SW480 (cell line): Measurements from ENCODE around the gene NTF3.

ENCODE experiments used
- DNase-seq: peaks from one replicate; pipeline ENCODE4 v3.0.0-alpha.2; 2016; ENCODE audit warnings: low spot score

Gene NTF3

DNA sequence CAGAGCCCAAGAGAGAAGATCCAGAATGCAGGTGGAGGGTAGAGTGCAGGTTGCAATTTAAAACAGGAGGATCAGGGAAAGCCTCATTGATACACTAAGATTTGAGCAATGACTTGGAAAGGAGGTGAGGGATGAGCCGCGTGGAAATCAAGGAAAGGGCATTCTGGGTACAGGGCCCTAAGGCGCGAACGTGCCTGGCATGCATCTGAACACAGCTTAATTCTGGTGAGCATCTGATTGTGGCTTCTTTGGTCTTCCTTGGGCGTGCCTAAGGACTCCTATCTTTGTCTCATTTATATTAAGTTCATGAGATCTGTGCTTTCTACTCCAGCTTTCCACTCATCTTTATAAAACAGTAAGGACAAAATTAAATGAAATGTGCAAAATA is 79.3 kb downstream of the NTF3 start:
- DNase-seq, result no peak

- no peak for DNase-seq
These were observed 80.0 kb downstream of the NTF3 start for GRCh38 chr12:5511644-5512600.

DNA sequence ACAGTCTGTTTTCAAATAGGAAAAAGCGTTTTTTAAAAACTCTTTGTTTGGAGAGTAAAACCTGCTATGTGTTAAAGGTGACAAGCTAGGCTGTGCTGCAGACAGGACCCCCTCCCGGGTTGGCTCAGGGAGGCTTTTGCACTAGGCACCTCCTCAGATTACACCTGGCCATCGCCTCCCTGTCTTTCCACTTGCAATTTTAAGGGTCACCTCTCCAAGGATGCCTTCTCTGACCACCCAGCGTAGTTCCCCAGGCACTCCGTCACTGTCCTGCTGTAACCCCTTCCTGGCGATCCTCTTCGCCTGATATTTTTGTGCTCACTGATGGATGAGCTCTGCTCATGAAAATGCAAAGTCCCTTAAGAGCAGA is 80.7 kb downstream of the NTF3 start:
- no peak for DNase-seq

DNA sequence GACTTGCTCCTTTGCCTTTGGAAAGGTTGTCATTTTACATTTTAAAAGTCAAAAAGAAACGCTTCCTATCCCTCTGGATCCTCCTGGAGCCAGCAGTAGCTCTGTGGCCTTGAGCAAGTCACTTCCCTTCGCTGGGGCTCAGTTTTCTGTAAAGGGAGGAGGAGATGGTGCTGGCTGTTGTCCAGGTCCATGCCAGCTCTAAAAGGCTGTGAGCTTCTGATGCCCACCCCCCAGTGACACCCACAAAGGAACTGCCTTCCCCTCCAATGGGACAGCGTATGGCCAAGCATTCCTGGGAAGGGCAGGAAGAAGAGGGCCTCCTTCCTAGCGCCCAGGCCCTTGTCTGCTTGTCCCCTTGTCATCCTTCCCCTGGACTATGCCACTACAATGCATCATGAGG is 81.5 kb downstream of the NTF3 start:
- DNase-seq, result no peak

GRCh38 chr12:5514016-5514415 is 82.1 kb downstream of the NTF3 start:
- no peak for DNase-seq

DNA sequence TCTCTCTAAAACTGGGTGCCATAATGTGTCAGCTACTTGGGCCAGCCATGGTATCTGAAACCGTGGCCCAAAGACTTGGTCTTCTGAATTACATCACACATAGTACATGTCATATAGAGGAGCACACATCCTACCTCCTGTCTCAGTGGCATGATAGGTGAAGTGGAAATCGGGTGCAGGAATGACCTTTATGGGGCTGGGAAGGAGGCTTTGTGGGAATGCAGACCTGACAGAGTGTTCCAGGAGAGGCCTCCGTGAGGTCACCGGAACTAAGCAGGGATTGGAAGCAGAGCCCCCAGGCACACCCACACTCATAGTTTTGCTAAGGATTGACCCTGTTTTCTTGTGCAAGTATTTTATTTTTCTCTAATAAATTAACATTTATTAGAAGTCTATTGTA is 82.6 kb downstream of the NTF3 start:
- DNase-seq, result no peak

GRCh38 chr12:5515458-5515857 is 83.5 kb downstream of the NTF3 start:
- DNase-seq, result no peak

- DNase-seq, result no peak
These were observed 84.7 kb downstream of the NTF3 start for GRCh38 chr12:5516371-5517241.

- DNase-seq, result no peak
These were observed 86.9 kb downstream of the NTF3 start for GRCh38 chr12:5518584-5519365.

GRCh38 chr12:5520037-5520436 is 88.1 kb downstream of the NTF3 start:
- DNase-seq, result no peak

GRCh38 chr12:5520831-5521230 is 88.9 kb downstream of the NTF3 start:
- DNase-seq, result no peak

DNA sequence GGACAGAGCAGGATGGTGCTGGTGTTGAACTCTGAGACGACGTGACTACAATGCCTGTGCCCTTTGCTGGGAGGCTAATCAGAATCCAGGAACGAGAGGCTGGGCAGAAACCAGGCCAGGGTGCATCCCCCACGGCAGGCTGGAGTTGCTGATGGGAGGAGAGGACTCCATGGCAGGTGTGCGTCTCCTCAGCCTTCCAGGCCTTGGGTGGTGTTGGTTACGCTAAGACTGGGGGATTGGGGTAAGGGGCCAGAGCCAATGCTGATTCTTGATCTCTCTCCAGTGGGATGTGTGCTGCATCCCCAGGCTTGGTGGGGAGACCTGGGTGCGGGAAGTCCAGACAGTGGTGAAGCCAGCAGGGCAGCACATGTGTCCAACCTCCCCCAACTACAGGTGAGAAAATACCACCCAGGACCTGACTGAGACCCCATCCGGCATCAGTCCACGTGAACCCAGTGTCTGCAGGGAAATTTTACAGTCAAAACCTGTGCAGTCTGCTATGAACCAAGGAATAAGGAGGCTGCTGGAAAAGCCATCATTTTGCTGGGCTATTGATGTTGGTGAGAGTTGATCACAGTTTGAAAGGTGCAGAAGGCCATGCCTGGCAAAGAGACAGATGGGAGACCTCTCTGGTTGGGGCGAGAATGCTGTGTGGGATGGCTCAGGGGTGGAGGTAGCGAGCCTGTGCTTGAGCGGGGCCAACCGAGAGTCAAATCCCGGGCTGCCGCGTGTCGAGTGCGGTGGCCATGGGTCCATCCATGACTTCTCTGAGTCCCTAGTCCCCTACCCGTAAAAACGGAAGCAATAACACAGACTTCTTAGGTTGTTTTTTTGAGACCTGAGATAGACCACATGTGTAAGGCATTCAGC is 89.8 kb downstream of the NTF3 start:
- no peak for DNase-seq

- DNase-seq, result no peak
These were observed 90.8 kb downstream of the NTF3 start for GRCh38 chr12:5522432-5523335.

DNA sequence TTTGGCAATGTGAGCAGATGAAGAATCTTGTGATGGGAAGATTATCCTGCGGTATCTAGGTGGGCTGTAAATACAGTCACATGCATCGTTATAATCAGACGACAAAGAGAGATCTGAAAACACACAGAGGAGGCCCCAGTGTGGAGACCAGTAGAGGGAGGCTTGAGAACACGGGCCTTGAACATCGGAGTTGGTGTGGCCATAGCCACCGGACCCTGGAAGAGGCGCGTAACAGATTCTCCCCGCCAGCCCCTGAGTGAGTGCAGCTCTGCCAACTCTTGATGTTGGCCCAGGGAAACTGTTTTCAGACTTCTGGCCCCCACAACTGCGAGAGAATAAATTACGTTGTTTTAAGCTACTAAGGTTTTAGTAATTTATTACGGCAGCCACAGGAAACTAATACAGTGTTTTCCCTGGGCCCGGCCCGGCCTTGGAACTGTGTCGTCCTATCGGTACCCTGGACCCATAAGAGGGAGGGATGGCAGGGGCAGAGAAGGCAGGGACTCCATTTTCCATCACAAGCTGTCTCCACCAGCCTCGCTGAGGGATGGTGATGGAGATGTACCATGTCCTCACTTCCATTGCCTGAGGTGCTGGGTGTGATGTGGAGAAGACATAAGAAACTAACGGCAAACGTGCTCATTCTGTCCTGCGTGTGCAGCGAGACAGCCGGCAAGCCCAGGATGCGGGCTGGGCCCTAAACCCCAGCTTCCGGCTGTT is 91.6 kb downstream of the NTF3 start:
- DNase-seq, result no peak

DNA sequence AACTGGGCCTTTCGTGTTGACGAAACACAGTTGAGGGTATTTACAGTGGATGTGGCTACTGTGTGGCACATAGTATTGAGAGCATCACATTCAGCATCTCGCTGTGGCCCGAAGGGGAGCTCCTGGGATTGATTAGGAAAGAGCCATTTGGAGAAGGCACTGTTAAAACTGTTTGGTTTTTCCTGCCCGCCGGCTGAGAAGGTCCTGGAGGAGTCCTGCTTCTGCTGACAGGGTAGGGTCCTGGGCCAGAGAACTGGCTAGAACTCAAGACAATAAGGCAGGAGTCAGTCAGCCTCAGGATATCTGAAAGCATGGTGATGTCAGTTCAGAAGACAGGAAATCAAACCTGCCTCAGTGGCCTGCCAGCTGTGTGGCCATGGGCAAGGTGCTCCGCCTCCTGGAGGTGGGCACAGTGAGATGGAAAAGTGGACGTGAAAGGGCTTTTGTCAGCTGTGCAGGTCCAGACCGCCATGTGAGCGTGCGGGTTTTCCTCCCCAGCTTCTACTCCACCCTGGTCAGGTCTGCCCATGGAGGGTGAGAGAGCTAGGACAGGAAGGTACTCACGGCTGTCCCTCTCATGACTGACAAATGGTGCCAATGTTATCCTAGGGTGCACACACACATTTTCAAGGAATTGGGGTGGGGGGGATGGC is 92.3 kb downstream of the NTF3 start:
- DNase-seq, result no peak

GRCh38 chr12:5524769-5525436 is 93.0 kb downstream of the NTF3 start:
- DNase-seq, result no peak

DNA sequence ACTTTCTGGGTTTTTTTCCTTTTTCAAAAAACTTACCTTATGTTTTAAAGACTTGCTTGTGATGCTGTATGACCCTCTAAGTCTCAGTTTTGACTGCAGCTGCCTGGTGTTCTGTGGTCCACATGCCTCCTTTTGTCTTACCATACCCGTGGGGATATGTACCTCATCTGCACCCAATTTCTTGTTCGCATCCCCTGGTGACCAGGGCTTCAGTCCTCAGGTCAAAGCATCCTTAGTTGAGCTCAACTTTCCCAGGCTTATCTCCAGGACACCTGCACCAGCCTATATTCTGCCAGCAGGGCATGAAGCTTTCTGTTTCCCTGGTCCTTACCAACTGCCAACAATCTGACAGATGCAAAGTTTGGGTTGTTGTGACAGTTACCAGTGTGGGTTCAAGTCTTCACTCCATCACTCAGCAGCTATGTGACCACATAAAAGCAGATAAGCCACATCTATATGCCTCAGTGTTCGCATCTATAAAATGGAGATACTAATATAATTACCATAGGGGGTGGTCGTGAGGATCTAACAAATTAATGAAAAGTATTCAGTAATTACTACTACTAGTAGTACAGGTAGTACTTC is 94.0 kb downstream of the NTF3 start:
- DNase-seq, result no peak

GRCh38 chr12:5533368-5533767 is 101.5 kb downstream of the NTF3 start:
- DNase-seq, result no peak
